DMS53 (cell line): Measurements from ENCODE around the gene WWC2.

Source experiments
- DNase-seq: peaks from one replicate; lab custom pipeline; 2025; lab: John Stamatoyannopoulos, UW

Gene WWC2

GRCh38 chr4:183098723-183099536 is at the start of gene WWC2:
WWC2 (plus strand) TSS chr4:183099257; CDS start chr4:183099492, 235 bp downstream.
- peak; percentile 89 for DNase-seq

- DNase-seq, result no peak
These were observed 45.4 kb upstream of the WWC2 start for GRCh38 chr4:183053681-183054080.

- no peak for DNase-seq
These were observed 41.8 kb upstream of the WWC2 start for GRCh38 chr4:183057255-183057654.

- no peak for DNase-seq
These were observed 39.3 kb upstream of the WWC2 start for GRCh38 chr4:183059797-183060196.

GRCh38 chr4:183068502-183068901 is 30.6 kb upstream of the WWC2 start:
- DNase-seq, result no peak

- DNase-seq, result no peak
These were observed 27.8 kb upstream of the WWC2 start for GRCh38 chr4:183071222-183071621.

- DNase-seq, result no peak
These were observed 26.9 kb upstream of the WWC2 start for GRCh38 chr4:183072176-183072575.

- no peak for DNase-seq
These were observed 25.3 kb upstream of the WWC2 start for GRCh38 chr4:183073838-183074145.

- DNase-seq, result no peak
These were observed 24.6 kb upstream of the WWC2 start for GRCh38 chr4:183074288-183074990.

GRCh38 chr4:183078634-183079033 is 20.4 kb upstream of the WWC2 start:
- no peak for DNase-seq

- no peak for DNase-seq
These were observed 18.5 kb upstream of the WWC2 start for GRCh38 chr4:183080372-183081115.

GRCh38 chr4:183081116-183081469 is 18.0 kb upstream of the WWC2 start:
- no peak for DNase-seq

GRCh38 chr4:183082053-183082452 is 17.0 kb upstream of the WWC2 start:
- no peak for DNase-seq

GRCh38 chr4:183094393-183095198 is 4.5 kb upstream of the WWC2 start:
- no peak for DNase-seq

GRCh38 chr4:183095199-183095512 is 3.9 kb upstream of the WWC2 start:
- DNase-seq, result no peak

- no peak for DNase-seq
These were observed 2.6 kb upstream of the WWC2 start for GRCh38 chr4:183096276-183096965.

- DNase-seq, result no peak
These were observed 1.6 kb upstream of the WWC2 start for GRCh38 chr4:183097231-183098018.

GRCh38 chr4:183098019-183098722 is 886 bp upstream of the WWC2 start:
- peak; percentile 56 for DNase-seq

- peak; percentile 56 for DNase-seq
These were observed 660 bp downstream of the WWC2 start for GRCh38 chr4:183099537-183100297.

- DNase-seq, result no peak
These were observed 1.2 kb downstream of the WWC2 start for GRCh38 chr4:183100298-183100599.
